ENCODE measurements around the gene FAM111B.

DNA sequence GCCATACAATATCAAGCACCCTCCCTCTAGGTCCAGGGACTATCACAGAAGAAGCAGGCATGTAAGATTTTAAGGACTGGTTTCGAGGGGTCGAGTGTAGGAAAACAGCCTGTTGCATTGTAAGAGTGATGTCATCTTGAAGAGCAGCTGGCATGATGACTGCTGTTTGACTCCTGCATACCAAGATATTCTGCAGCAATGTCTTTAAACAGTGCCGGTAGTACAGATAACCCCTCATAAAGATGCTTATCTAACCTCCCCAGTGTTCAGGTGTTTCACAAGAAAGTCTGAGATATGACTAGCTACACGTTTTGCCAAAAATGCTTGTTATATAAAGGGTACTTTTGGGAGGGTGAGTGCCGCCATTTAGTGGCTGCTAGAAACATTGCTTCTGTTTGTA, 47.6 kb downstream of the FAM111B start:
- no peak for TF ChIP-seq CTCF (IDR thresholded peaks at IDR 0.05)
- TF ChIP-seq POLR2A (IDR thresholded peaks at IDR 0.05): no peak
